NCI-H1092 (cell line): ENCODE results near the gene SLC9A6.
"Not testable (repeated sequence)": the region's sequence is repeated elsewhere in the genome, so short reads cannot be mapped to it uniquely, and the experiment has no call there.

Experiments used
- DNase-seq: peaks from one replicate; lab custom pipeline; 2025; lab: John Stamatoyannopoulos, UW

SLC9A6 gene

GRCh38 chrX:136029766-136030165 lies 44.5 kb downstream of the SLC9A6 start:
- no peak for DNase-seq

GRCh38 chrX:136030303-136031191 lies 45.3 kb downstream of the SLC9A6 start:
- DNase-seq = no peak

GRCh38 chrX:136031626-136032025 lies 46.4 kb downstream of the SLC9A6 start:
- no peak for DNase-seq

- DNase-seq = no peak
These were observed 47.1 kb downstream of the SLC9A6 start for GRCh38 chrX:136032370-136032769.

GRCh38 chrX:136034668-136035067 lies 49.4 kb downstream of the SLC9A6 start:
- no peak for DNase-seq

GRCh38 chrX:136035663-136036062 lies 50.4 kb downstream of the SLC9A6 start:
- DNase-seq = no peak

GRCh38 chrX:136039485-136039884 lies 54.2 kb downstream of the SLC9A6 start:
- no peak for DNase-seq

GRCh38 chrX:136039968-136040367 lies 54.7 kb downstream of the SLC9A6 start:
- no peak for DNase-seq

GRCh38 chrX:136041254-136041812 lies 56.1 kb downstream of the SLC9A6 start:
- no peak for DNase-seq

GRCh38 chrX:136045008-136045407 lies 59.8 kb downstream of the SLC9A6 start:
- no peak for DNase-seq

- no peak for DNase-seq
These were observed 61.2 kb downstream of the SLC9A6 start for GRCh38 chrX:136046295-136047015.

- no peak for DNase-seq
These were observed 61.9 kb downstream of the SLC9A6 start for GRCh38 chrX:136047016-136047642.

GRCh38 chrX:136047969-136048368 lies 62.7 kb downstream of the SLC9A6 start:
- no peak for DNase-seq

GRCh38 chrX:136048446-136048845 lies 63.2 kb downstream of the SLC9A6 start:
- DNase-seq = no peak

GRCh38 chrX:136049608-136050007 lies 64.4 kb downstream of the SLC9A6 start:
- no peak for DNase-seq

- not testable (repeated sequence) for DNase-seq
These were observed 65.6 kb downstream of the SLC9A6 start for GRCh38 chrX:136050875-136051274.

- DNase-seq = no peak
These were observed 66.4 kb downstream of the SLC9A6 start for GRCh38 chrX:136051611-136052010.

- DNase-seq = no peak
These were observed 70.5 kb downstream of the SLC9A6 start for GRCh38 chrX:136055651-136056221.

GRCh38 chrX:136057567-136057966 lies 72.3 kb downstream of the SLC9A6 start:
- DNase-seq = no peak

GRCh38 chrX:136059350-136059749 lies 74.1 kb downstream of the SLC9A6 start:
- no peak for DNase-seq

- no peak for DNase-seq
These were observed 76.1 kb downstream of the SLC9A6 start for GRCh38 chrX:136061286-136061685.

GRCh38 chrX:136061696-136062095 lies 76.5 kb downstream of the SLC9A6 start:
- no peak for DNase-seq
